ENCODE results near the gene SH3PXD2A.

Gene SH3PXD2A

GRCh38 chr10:103872137-103872931 lies 17.0 kb upstream of the SH3PXD2A start:
- no peak for DNase-seq

- DNase-seq, result no peak
Measured at GRCh38 chr10:103871006-103871405, 15.6 kb upstream of the SH3PXD2A start.

GRCh38 chr10:103870516-103870915 lies 15.1 kb upstream of the SH3PXD2A start:
- no peak for DNase-seq

GRCh38 chr10:103869336-103869735 lies 14.0 kb upstream of the SH3PXD2A start:
- DNase-seq, result no peak

GRCh38 chr10:103868200-103868599 lies 12.8 kb upstream of the SH3PXD2A start:
- DNase-seq, result no peak

- no peak for DNase-seq
Measured at GRCh38 chr10:103861505-103861904, 6.1 kb upstream of the SH3PXD2A start.

- DNase-seq, result peak; percentile 37
Measured at GRCh38 chr10:103859161-103860086, 4.0 kb upstream of the SH3PXD2A start.

- no peak for DNase-seq
Measured at GRCh38 chr10:103858360-103858759, 3.0 kb upstream of the SH3PXD2A start.

GRCh38 chr10:103856797-103857170 lies 1.4 kb upstream of the SH3PXD2A start:
- no peak for DNase-seq

- no peak for DNase-seq
Measured at GRCh38 chr10:103855852-103856796, 748 bp upstream of the SH3PXD2A start.

GRCh38 chr10:103854686-103855391 lies 537 bp downstream of the SH3PXD2A start:
- DNase-seq, result no peak

- no peak for DNase-seq
Measured at GRCh38 chr10:103854265-103854685, 1.1 kb downstream of the SH3PXD2A start.

GRCh38 chr10:103853428-103854264 lies 1.7 kb downstream of the SH3PXD2A start:
- no peak for DNase-seq

GRCh38 chr10:103852856-103853255 lies 2.5 kb downstream of the SH3PXD2A start:
- no peak for DNase-seq

GRCh38 chr10:103852189-103852711 lies 3.1 kb downstream of the SH3PXD2A start:
- DNase-seq, result no peak

GRCh38 chr10:103851261-103851660 lies 4.1 kb downstream of the SH3PXD2A start:
- DNase-seq, result no peak

GRCh38 chr10:103850572-103850895 lies 4.8 kb downstream of the SH3PXD2A start:
- DNase-seq, result no peak

GRCh38 chr10:103849880-103850571 lies 5.3 kb downstream of the SH3PXD2A start:
- no peak for DNase-seq

- DNase-seq, result no peak
Measured at GRCh38 chr10:103849212-103849877, 6.0 kb downstream of the SH3PXD2A start.
